ENCODE data around the gene LCE2A. TPM values are rescaled to one million over a fixed set of nuclear protein-coding genes. Genes with fewer than 3 reads are reported as not detected.

LCE2A gene
- total and polyA plus RNA-seq, 2 of the 8 experiments (the other 6 are each of a cell fraction or from before 2014, with no cell fraction given), result not detected

DNA sequence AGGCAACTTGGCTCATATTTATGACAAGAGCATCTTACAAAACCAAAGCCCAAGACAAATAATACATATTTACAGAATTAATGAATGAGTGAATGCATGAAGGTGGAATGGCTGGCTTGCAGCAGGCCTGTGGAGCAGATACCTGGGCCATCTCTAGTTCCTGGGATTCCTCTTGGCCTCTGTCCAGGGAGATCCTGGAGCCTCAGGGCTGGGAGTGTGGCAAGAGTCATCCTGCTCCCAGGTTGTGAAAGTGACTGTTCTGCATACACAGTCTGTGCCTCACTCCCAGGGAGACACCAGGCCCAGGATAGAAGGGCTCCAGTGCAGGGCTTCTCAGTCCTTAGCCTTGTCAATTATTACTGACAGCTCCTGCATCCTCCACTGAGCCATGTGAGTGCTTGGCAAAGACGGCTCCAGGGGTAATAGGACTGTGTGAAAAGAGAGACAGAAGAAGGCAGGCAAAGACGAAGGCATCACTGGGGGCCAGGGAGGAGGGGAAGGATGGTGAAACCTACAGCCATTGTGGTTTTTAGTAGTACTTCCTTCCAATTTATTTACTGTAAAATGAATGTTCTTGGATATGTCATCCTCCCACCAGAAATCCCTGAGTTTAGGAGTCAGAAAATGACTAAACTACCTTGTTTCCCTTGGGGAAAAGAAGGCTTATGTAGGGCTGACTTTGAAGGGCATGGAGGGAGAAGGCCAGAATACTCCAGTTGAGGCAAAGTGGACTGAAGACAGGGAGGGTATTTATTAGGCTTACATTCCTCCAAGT, 45.4 kb downstream of the LCE2A start:
- no peak for FAIRE-seq
- no peak overlapping the region for H3K4me3 ChIP-seq (ENCODE audit: extremely low read depth in 1 of 4, insufficient read depth in 2 of 4, low read depth in 3 of 4, low read length in 4 of 4)
- WGBS, 2 experiments (ENCODE audit: extremely low coverage in 1 of 2, insufficient coverage in 1 of 2, insufficient read length in 1 of 2, insufficient replicate concordance in 2 of 2, low coverage in 1 of 2, low lambda C conversion rate in 2 of 2, missing lambda C conversion rate in 1 of 2), result 65% methylated on average over 2 of the region's 2 CpGs; no CpG with 5 or more reads in 1 of the 2 experiments
- TF ChIP-seq, protein P1, sequence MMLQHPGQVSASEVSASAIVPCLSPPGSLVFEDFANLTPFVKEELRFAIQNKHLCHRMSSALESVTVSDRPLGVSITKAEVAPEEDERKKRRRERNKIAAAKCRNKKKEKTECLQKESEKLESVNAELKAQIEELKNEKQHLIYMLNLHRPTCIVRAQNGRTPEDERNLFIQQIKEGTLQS (IDR thresholded peaks at IDR 0.05; ENCODE audit: insufficient read depth, low read depth, low read length), result no peak
- TF ChIP-seq SIN3A (conservative IDR thresholded peaks at IDR 0.05 in 1 of 2, IDR thresholded peaks at IDR 0.05 in 1 of 2; ENCODE audit: low read depth in 1 of 2, low read length in 2 of 2) (no peak), BACH1 (IDR thresholded peaks at IDR 0.05; ENCODE audit: low read length) (no peak), KDM4A (IDR thresholded peaks at IDR 0.05; ENCODE audit: low read depth, low read length, severe bottlenecking) (no peak), EZH2 (IDR thresholded peaks at IDR 0.05; ENCODE audit: low read depth, low read length, severe bottlenecking) (no peak), NANOG (IDR thresholded peaks at IDR 0.05; ENCODE audit: insufficient read depth, low read depth, low read length, poor library complexity, severe bottlenecking) (no peak), TAF1 (IDR thresholded peaks at IDR 0.05; ENCODE audit: low read depth, low read length) (no peak), POLR2AphosphoS5 (IDR thresholded peaks at IDR 0.05; ENCODE audit: low read depth, low read length) (no peak), PHF8 (conservative IDR thresholded peaks at IDR 0.05; ENCODE audit: low read depth, low read length) (no peak), BCL11A (IDR thresholded peaks at IDR 0.05; ENCODE audit: low read depth in 2 of 2, low read length in 2 of 2) (no peak)
- TF ChIP-seq, protein P2, sequence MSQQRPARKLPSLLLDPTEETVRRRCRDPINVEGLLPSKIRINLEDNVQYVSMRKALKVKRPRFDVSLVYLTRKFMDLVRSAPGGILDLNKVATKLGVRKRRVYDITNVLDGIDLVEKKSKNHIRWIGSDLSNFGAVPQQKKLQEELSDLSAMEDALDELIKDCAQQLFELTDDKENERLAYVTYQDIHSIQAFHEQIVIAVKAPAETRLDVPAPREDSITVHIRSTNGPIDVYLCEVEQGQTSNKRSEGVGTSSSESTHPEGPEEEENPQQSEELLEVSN (IDR thresholded peaks at IDR 0.05), result no peak

More for the DNA sequence above, 45.4 kb downstream of the LCE2A start:
- no peak overlapping the region for H3K27ac ChIP-seq (ENCODE audit: low read depth, low read length)
- H2BK20ac ChIP-seq (ENCODE audit: low read length), result no peak overlapping the region
- no peaks in the 10 kb centered on the region for H3K23me2 ChIP-seq (ENCODE audit: low read depth, low read length)
- H2BK12ac ChIP-seq (ENCODE audit: low read depth, low read length), result no peak overlapping the region
- H2BK120ac ChIP-seq (replicated peaks; ENCODE audit: low read depth, low read length), result no peak overlapping the region
- H3K9ac ChIP-seq (replicated peaks in 1 of 4; ENCODE audit: extremely low read depth in 1 of 4, low read depth in 3 of 4, low read length in 3 of 4), result no peak overlapping the region
- POLR2A ChIA-PET (ENCODE audit: partially characterized antibody), result no interaction called here
- H3K27me3 ChIP-seq (replicated peaks in 1 of 4; ENCODE audit: control insufficient read depth in 3 of 4, extremely low read depth in 1 of 4, insufficient read depth in 3 of 4, low read length in 3 of 4), result no peaks in the 10 kb centered on the region
- H2BK5ac ChIP-seq (ENCODE audit: low read depth, low read length), result no peak overlapping the region
- H3K4me1 ChIP-seq (replicated peaks in 1 of 4; ENCODE audit: control insufficient read depth in 3 of 4, insufficient read depth in 4 of 4, low read length in 3 of 4), result no peaks in the 10 kb centered on the region
- H3K23ac ChIP-seq (ENCODE audit: insufficient read length), result no peak overlapping the region
- H4K8ac ChIP-seq (ENCODE audit: extremely low read depth, insufficient read depth, low read length), result no peak overlapping the region
- no peak overlapping the region for H3K4me2 ChIP-seq (ENCODE audit: insufficient read depth in 1 of 2, low read depth in 2 of 2, low read length in 2 of 2)
- no peak overlapping the region for H2AFZ ChIP-seq (ENCODE audit: low read length)
- H3K9me3 ChIP-seq (ENCODE audit: insufficient read depth in 2 of 2, low read depth in 1 of 2, low read length in 1 of 2), result peaks cover 80 to 90% of the 10 kb centered on the region in 2 experiments
- H4K91ac ChIP-seq (replicated peaks; ENCODE audit: insufficient read length, low read length), result no peak overlapping the region
- H3K36me3 ChIP-seq (ENCODE audit: control insufficient read depth in 2 of 4, insufficient read depth in 4 of 4, low read length in 3 of 4), result no peaks in the 10 kb centered on the region; a peak in 1 of 8 replicates
- no peak for DNase-seq (ENCODE audit: low read depth in 1 of 2, low spot score in 2 of 2)
- H3K79me1 ChIP-seq (ENCODE audit: low read depth, low read length), result no peaks in the 10 kb centered on the region
- H3K18ac ChIP-seq (ENCODE audit: extremely low read depth, low read length), result no peak overlapping the region
- no peaks in the 10 kb centered on the region for H4K20me1 ChIP-seq (replicated peaks in 1 of 2; ENCODE audit: control insufficient read depth in 1 of 2, insufficient read depth in 2 of 2, low read length in 2 of 2)
- H2AK5ac ChIP-seq (ENCODE audit: low read depth, low read length), result no peak overlapping the region
- H4K5ac ChIP-seq (ENCODE audit: insufficient read length, low read depth, low read length), result no peak overlapping the region
- no peak overlapping the region for H2BK15ac ChIP-seq (ENCODE audit: low read length)
- CTCF ChIA-PET (ENCODE audit: partially characterized antibody), result no interaction called here
- no peak overlapping the region for H3K56ac ChIP-seq (replicated peaks; ENCODE audit: insufficient read length, low read depth, low read length)
- no peaks in the 10 kb centered on the region for H3K79me2 ChIP-seq (ENCODE audit: control insufficient read depth in 1 of 2, insufficient read depth in 2 of 2, low read length in 2 of 2)
- H3K14ac ChIP-seq (ENCODE audit: insufficient read length), result no peak overlapping the region
- no peak overlapping the region for H3K4ac ChIP-seq (replicated peaks; ENCODE audit: insufficient read length, low read depth, low read length)

All from H1 (cell line).